Neural cell (in vitro differentiated cells): ENCODE data around the gene SLC16A3.

Experiments used
- CTCF ChIP-seq: fragments of 450-650 bp; IDR thresholded peaks from 2 replicates; pipeline ENCODE4 v1.5.1; 2014; ENCODE audit warnings: antibody characterized with exemption, mild to moderate bottlenecking, moderate library complexity; ENCODE audit not compliant: poor library complexity, severe bottlenecking
- POLR2AphosphoS5 ChIP-seq: IDR thresholded peaks from 2 replicates; pipeline ENCODE4 v1.6.1; 2012
- REST ChIP-seq: IDR thresholded peaks from 2 replicates; pipeline ENCODE4 v1.6.1; 2012; ENCODE audit warnings: borderline replicate concordance

GRCh38 chr17:82232322-82232820 lies 3.5 kb downstream of the SLC16A3 start:
- TF ChIP-seq CTCF (no peak), POLR2AphosphoS5 (no peak), REST (no peak)
